NCI-H1694 treated with DMSO at 0.1 percent for 48 hours (cell line): ENCODE results near the gene MGAT4B.
"Not testable (repeated sequence)": the region's sequence is repeated elsewhere in the genome, so short reads cannot be mapped to it uniquely, and the experiment has no call there.

ENCODE experiments used
- DNase-seq: peaks from one replicate; lab custom pipeline; 2025; lab: John Stamatoyannopoulos, UW

Gene MGAT4B

GRCh38 chr5:179794575-179794974 is 12.1 kb downstream of the MGAT4B start:
- no peak for DNase-seq

- DNase-seq, result no peak
Observed at GRCh38 chr5:179794171-179794570, 12.5 kb downstream of the MGAT4B start.

- no peak for DNase-seq
Observed at GRCh38 chr5:179793468-179794139, 13.1 kb downstream of the MGAT4B start, which contains the start of gene LTC4S. Gene LTC4S, plus strand, starts transcription at chr5:179793986. Its CDS starts 95 bp downstream, at chr5:179794081.

- DNase-seq, result no peak
Observed at GRCh38 chr5:179792612-179793467, 13.8 kb downstream of the MGAT4B start.

- DNase-seq, result no peak
Observed at GRCh38 chr5:179791881-179792611, 14.6 kb downstream of the MGAT4B start.

- DNase-seq, result not testable (repeated sequence)
Observed at GRCh38 chr5:179789278-179789677, 17.4 kb downstream of the MGAT4B start.

- DNase-seq, result no peak
Observed at GRCh38 chr5:179788193-179788854, 18.3 kb downstream of the MGAT4B start.

GRCh38 chr5:179786861-179787260 is 19.8 kb downstream of the MGAT4B start:
- DNase-seq, result no peak

GRCh38 chr5:179783128-179783527 is 23.5 kb downstream of the MGAT4B start:
- no peak for DNase-seq

- no peak for DNase-seq
Observed at GRCh38 chr5:179781846-179782245, 24.8 kb downstream of the MGAT4B start.

- DNase-seq, result no peak
Observed at GRCh38 chr5:179780362-179780761, 26.3 kb downstream of the MGAT4B start.

- no peak for DNase-seq
Observed at GRCh38 chr5:179779826-179780225, 26.8 kb downstream of the MGAT4B start.

- no peak for DNase-seq
Observed at GRCh38 chr5:179778591-179778990, 28.1 kb downstream of the MGAT4B start.

GRCh38 chr5:179777909-179778308 is 28.8 kb downstream of the MGAT4B start:
- no peak for DNase-seq

GRCh38 chr5:179777456-179777855 is 29.2 kb downstream of the MGAT4B start:
- no peak for DNase-seq

GRCh38 chr5:179776411-179776938 is 30.2 kb downstream of the MGAT4B start:
- DNase-seq, result no peak

- DNase-seq, result no peak
Observed at GRCh38 chr5:179774442-179774841, 32.2 kb downstream of the MGAT4B start.

- no peak for DNase-seq
Observed at GRCh38 chr5:179773686-179774040, 33.0 kb downstream of the MGAT4B start.

GRCh38 chr5:179772351-179772750 is 34.3 kb downstream of the MGAT4B start:
- DNase-seq, result no peak

GRCh38 chr5:179771311-179771895 is 35.3 kb downstream of the MGAT4B start:
- DNase-seq, result no peak

- DNase-seq, result no peak
Observed at GRCh38 chr5:179769796-179770195, 36.9 kb downstream of the MGAT4B start.
